ENCODE measurements around the gene VPS45.

Gene VPS45

GRCh38 chr1:150076066-150076465 lies 8.5 kb downstream of the VPS45 start:
- DNase-seq = peak; percentile 39

DNA sequence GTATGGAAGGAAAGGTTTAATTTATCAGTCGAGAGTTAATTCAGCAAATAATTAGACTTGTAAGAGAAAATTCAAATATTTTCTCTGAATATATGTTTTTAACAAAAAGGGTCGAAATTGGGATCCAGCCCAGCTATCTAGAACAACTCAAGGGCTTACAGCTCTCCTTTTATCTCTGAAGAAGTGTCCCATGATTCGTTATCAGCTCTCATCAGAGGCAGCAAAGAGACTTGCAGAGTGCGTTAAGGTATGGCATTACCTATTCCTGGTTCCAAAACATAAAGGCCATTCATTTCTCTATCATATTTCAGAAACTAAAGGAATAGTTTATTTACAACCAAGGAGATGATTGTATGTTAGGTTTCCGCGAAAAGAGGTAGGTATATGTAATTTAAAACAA lies 9.4 kb downstream of the VPS45 start:
- DNase-seq = no peak

DNA sequence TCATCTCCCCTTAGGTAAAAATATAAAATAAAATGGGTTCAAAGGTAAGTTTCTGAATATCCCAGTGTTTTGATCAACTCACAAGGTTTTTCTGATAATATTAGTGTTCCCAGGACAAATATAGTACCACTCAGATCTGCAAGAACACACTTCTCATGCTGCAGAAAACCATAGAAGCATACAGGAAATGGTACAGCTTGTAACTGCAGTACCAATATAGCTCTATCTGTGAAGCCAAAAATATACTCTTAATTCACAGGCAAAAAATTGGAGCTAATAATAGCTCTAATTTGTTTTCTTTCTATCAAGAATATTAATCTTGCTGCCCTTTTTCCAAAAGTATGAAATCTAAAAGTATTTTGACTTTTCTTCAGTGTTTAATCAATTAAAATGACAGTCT lies 13.2 kb downstream of the VPS45 start:
- DNase-seq = no peak

DNA sequence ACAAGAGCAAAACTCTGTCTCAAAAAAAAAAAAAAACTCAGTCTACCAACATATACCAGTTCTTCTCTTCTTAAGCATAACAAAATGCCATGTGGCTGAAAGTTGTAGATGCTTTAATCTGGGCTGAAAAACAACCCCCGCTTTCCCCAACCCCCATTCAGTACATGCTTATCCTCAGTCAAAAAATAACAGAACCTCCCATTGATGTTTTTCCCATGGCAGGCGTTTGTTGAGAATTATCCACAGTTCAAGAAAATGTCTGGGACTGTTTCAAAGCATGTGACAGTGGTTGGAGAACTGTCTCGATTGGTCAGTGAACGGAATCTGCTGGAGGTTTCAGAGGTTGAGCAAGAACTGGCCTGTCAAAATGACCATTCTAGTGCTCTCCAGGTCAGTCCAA lies 14.9 kb downstream of the VPS45 start:
- no peak for DNase-seq

DNA sequence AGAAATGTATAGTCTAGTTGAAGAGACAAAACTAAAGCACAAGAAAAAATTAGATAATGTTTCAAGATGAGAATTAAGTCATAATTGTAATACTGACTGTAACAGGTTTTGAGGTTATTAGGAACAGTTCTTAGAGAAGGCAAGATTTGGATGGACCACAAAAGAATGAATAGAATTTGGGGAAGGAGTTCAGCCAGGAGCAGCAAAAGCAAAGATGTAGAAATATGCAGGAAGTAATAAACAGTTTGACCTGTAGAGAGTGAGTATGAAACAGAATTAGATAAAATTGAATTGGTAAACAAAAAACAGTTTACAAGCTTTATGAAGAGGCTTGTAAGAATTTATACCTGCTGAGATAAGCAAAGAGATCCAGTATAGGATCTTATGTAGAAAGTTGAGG lies 16.3 kb downstream of the VPS45 start:
- DNase-seq = no peak

DNA sequence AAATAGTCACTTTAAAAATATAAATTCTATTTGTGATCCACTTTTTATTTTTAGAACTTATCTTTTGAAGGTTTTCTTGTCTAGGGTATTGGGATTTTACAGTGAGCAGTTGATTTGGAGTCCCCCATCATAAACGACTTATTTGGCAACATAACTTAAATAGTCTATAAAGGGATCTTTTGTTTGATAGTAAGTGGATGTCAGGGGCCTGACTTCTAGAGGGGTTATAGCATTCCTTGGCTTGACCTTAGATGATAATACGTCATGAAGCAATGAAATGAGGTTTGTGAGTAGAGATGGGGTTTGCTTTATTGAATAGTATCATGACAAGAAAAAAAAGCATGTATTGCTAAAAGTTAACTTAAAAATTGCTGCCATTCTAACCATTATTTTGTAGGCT lies 17.8 kb downstream of the VPS45 start:
- no peak for DNase-seq

GRCh38 chr1:150087415-150087814 lies 19.8 kb downstream of the VPS45 start:
- DNase-seq = no peak

- DNase-seq = no peak
Observed at GRCh38 chr1:150089846-150090520, 22.4 kb downstream of the VPS45 start.

DNA sequence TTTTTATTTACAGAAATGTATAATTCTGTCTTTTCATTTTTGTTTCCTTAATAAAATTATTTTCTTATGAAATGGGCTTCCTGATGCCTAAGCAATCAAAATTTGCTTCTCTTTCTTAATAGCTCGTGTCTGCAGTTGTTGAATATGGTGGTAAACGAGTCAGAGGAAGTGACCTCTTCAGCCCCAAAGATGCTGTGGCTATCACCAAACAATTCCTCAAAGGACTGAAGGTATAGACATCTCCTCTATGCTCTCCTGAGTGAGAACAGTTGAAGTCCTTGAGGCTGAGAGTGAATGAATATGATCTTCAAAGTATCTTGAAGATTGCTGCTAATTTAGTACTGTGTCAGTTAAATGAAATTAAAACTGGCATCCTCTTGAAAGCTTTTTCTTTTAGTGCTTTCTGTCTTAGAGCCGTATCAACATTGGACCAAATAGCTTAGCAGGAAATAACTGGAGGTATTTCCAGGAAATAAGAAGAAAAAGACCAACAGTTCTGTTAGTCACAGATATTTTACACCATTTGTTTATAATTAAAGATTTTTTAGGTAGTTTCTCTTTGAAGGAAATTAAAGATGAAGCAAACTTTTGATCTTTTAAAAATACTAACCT lies 24.7 kb downstream of the VPS45 start:
- peak; percentile 7 for DNase-seq

DNA sequence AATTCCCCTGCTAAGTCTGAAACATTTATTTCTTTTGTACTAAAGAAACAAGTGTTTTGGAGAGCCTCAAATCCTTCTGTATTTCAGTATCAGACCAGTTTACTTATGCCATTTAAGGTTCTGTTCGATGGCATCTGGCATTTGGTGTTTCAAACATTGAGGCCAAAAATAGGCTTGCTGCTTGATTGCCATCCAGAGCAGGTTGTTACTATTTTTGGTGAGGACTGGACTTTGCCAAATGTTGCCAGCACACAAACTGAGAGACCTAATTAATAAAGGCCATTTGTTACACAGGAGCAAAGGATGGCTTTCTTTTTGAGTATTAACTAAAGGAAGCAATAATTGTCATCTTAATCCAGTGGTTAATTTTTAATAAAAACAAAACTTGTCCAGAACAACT lies 26.2 kb downstream of the VPS45 start:
- DNase-seq = no peak

- no peak for DNase-seq
Observed at GRCh38 chr1:150094734-150095265, 27.2 kb downstream of the VPS45 start.

DNA sequence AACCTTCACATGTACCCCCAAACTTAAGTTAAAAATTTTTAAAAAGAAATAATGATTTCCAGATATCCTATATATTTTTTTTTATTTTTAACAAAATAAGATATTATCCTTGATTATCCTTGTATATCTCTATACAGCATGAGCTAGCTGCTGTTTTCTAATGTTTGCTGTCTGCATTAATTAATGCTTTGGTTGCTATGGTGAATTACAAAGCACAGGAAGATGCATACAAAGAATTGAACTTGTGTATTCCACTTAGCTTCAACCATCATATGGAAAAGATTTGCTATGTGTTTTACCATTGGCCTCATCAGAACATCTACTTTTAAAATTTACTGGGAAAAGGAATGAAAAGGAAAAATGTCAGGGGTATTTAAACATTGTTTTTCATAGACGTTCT lies 35.4 kb downstream of the VPS45 start:
- DNase-seq = no peak

- DNase-seq = peak; percentile 23
Observed at GRCh38 chr1:150106341-150106740, 38.8 kb downstream of the VPS45 start.

- peak; percentile 43 for DNase-seq
Observed at GRCh38 chr1:150109586-150109985, 42.0 kb downstream of the VPS45 start.

DNA sequence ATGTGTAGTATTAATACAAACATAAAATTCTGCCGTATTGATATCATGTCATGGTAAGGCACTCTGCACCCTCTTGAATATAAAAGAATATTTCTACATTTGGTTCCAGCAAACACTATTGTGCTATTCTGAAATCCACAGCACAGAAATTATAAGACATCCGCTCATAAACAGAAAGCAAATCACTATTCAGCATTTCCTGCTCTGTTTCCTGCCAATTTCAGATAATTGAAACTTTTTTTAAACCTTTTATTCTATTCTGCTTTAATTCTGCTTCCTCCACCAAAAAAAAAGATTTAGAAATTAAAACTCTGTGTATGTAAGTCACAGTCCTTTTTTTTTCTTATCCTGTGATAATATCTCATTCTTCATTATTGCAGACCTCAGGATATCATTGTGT lies 42.5 kb downstream of the VPS45 start:
- peak; percentile 13 for DNase-seq

DNA sequence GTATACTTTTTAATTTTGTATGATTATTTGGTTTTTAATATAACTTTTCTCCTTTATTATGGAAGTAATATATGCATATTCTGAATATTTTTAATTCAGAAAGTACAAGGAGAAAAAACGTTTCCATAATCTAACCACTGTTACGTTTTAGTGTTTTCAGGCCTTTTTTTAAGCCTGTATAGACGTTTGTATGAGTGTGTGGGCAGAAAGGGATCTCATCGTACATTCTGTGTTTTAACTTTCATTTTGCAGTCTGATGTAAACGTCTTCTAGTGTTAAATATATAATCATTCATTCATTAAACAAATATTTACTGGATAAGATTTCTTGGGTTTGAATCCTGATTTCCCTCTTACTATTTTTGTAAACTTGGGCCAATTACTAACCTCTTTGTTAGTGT lies 44.1 kb downstream of the VPS45 start:
- DNase-seq = no peak

- no peak for DNase-seq
Observed at GRCh38 chr1:150115121-150115520, 47.5 kb downstream of the VPS45 start.

DNA sequence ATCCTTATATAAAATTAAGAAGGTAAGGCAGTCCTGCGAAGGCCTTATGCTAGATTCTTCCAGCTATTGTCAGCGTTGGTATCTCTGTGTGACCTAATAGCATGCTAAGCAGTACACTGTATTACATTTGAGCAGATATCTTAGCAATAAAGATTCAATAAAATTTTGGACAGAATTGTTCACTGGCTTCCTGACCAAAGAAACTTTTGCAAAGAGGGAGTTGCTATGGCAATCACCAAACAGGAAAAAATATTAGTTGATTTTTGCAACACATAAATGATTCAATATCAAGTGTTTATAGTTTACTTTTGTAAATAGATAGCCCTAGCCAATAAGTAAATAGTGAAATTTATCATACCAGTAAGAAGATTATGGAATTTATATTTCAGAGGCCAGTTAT lies 51.1 kb downstream of the VPS45 start:
- no peak for DNase-seq

DNA sequence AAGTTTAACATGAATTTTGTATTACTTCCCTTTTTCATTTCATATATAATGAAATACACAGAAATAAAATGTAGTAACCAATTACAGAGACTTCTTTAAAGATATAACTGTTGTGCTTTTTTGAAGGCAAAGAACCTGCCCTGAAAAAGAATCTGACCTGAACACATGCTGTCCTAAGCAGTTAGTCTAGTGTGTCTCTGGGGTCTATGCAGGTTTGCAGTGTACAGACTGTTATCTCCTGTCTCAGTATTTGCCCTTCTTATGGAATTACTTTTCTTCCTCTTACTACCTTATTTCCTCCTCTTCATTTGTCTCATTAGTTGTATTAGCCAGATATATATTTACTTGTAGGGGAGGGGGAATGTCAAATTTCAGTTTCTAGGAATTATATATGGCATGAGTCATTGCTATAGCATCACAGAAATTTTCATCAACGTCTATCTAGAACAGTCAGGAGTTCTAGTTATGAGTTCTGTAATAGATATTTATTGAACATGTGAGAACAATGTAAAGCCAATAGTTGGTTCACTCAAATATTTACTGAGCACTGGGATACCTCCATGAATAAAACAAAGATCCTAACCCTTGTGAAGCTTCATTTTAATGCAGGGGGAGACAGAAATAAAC lies 53.8 kb downstream of the VPS45 start:
- DNase-seq = no peak

DNA sequence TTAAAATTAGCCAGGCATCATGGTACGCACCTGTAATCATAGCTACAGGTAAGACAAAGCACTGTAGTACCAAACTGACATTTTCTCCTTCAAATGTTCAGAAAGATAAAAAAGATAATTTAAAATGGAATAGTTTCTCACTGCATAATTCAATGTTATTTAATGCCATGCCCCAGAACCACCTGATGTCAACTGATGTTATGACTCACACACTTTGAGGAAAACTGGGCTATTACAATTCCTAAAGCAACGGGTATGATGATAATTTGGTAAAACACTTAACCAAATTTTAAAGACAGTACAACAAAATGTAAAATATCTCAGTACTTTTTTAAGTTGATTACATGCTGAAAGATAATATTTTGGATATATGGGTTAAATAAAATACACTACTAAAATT lies 59.2 kb downstream of the VPS45 start:
- no peak for DNase-seq

DNA sequence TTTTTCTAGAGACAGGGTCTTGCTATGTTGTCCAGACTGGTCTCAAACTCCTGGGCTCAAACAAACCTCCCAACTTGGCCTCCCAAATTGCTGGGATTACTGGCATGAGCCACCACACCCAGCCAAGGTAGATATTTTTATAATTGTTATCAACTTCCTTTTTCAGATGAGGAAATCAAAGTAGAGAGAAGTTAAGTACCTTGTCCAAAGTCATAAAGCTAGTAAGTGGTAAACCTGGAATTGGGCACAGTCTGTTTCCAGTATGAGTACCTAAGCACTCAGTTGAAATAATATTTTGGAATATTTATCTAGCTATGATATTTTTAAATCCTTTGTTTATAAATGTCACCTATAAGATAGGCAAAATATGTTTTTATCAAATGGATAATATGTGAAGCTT lies 59.9 kb downstream of the VPS45 start:
- no peak for DNase-seq

- DNase-seq = peak; percentile 57
Observed at GRCh38 chr1:150127868-150128267, 60.3 kb downstream of the VPS45 start.

DNA sequence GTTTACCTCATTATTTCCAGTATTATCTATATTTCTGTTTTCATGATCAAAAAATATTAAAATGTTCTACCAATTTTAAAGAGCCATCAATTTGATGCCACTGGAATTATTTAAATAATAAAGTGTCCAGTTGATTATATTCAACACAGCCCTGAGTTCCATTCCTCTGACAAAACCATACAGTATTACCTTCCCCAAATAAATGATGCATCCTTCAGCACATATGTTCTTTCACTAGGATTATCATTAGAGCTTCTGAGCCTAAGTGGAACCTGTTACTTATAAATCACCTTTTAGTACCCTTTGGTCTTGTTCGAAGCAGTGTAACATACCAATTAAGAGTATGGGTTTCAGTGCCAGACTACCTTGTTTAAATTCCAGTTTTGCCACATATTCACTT lies 64.8 kb downstream of the VPS45 start:
- no peak for DNase-seq

- DNase-seq = no peak
Observed at GRCh38 chr1:150134537-150134936, 67.0 kb downstream of the VPS45 start.

All from activated CD4-positive, alpha-beta T cell treated with anti-CD3 and anti-CD28 coated beads, Interleukin-2, Interleukin-6, amounts not matched to agents 100 ng/mL and 50 ng/mL, durations not matched to agents 16 hours and 8 hours (primary cell).